ENCODE data around the gene GABARAP. TPM values are rescaled to one million over a fixed set of nuclear protein-coding genes. Genes with fewer than 3 reads are reported as not detected.
"Not testable (repeated sequence)": the region's sequence is repeated elsewhere in the genome, so short reads cannot be mapped to it uniquely, and the experiment has no call there.

GABARAP gene
- total and polyA plus RNA-seq, 2 donors, result 245 to 846 TPM

GRCh38 chr17:7248796-7249195 lies 6.5 kb upstream of the GABARAP start:
- H3K4me3 ChIP-seq (ENCODE audit: low read length in 2 of 2), result no peak overlapping the region
- no peak for DNase-seq (ENCODE audit: low read depth in 6 of 9, low spot score in 9 of 9)
- 96% methylated on average over 4 of the region's 4 CpGs for WGBS

GRCh38 chr17:7246779-7247178 lies 4.5 kb upstream of the GABARAP start:
- WGBS, result 98% methylated on average over 5 of the region's 5 CpGs
- H3K36me3 ChIP-seq (ENCODE audit: control insufficient read depth in 2 of 2, insufficient read depth in 2 of 2, low read length in 1 of 2), result peaks cover 21 to 37% of the 10 kb centered on the region in 2 donors

More at GRCh38 chr17:7248796-7249195, 6.5 kb upstream of the GABARAP start:
- Histone ChIP-seq H3K4me1 (ENCODE audit: control insufficient read depth in 2 of 2, insufficient read depth in 2 of 2, low read length in 2 of 2) (peaks cover 12 to 27% of the 10 kb centered on the region in 2 donors), H3K27ac (ENCODE audit: low read depth in 1 of 2, low read length in 1 of 2) (no peak overlapping the region), H3K27me3 (ENCODE audit: control insufficient read depth in 2 of 2, insufficient read depth in 1 of 2, low read length in 1 of 2) (no peaks in the 10 kb centered on the region), H3K9me3 (ENCODE audit: control insufficient read depth in 2 of 2, insufficient read depth in 1 of 2, low read length in 1 of 2) (no peaks in the 10 kb centered on the region), H3K36me3 (ENCODE audit: control insufficient read depth in 2 of 2, insufficient read depth in 2 of 2, low read length in 1 of 2) (peaks cover 21 to 35% of the 10 kb centered on the region in 2 donors)

GRCh38 chr17:7243838-7244237 lies 1.6 kb upstream of the GABARAP start:
- Histone ChIP-seq H3K36me3 (ENCODE audit: control insufficient read depth in 2 of 2, insufficient read depth in 2 of 2, low read length in 1 of 2) (peaks cover 31 to 49% of the 10 kb centered on the region in 2 donors), H3K4me1 (ENCODE audit: control insufficient read depth in 2 of 2, insufficient read depth in 2 of 2, low read length in 2 of 2) (peaks cover 13 to 32% of the 10 kb centered on the region in 2 donors)
- H3K9me3 ChIP-seq (ENCODE audit: control insufficient read depth in 2 of 2, insufficient read depth in 1 of 2, low read length in 1 of 2); H3K27ac ChIP-seq (ENCODE audit: low read depth in 1 of 2, low read length in 1 of 2); DNase-seq (ENCODE audit: low read depth in 6 of 9, low spot score in 9 of 9); H3K27me3 ChIP-seq (ENCODE audit: control insufficient read depth in 2 of 2, insufficient read depth in 1 of 2, low read length in 1 of 2); H3K4me3 ChIP-seq (ENCODE audit: low read length in 2 of 2): not testable (repeated sequence)
- WGBS, result 95% methylated on average over 10 of the region's 10 CpGs

More at GRCh38 chr17:7246779-7247178, 4.5 kb upstream of the GABARAP start:
- no peak for DNase-seq (ENCODE audit: low read depth in 6 of 9, low spot score in 9 of 9)
- H3K27ac ChIP-seq (ENCODE audit: low read depth in 1 of 2, low read length in 1 of 2), result no peak overlapping the region
- no peaks in the 10 kb centered on the region for H3K27me3 ChIP-seq (ENCODE audit: control insufficient read depth in 2 of 2, insufficient read depth in 1 of 2, low read length in 1 of 2)
- H3K4me3 ChIP-seq (ENCODE audit: low read length in 2 of 2), result no peak overlapping the region
- H3K4me1 ChIP-seq (ENCODE audit: control insufficient read depth in 2 of 2, insufficient read depth in 2 of 2, low read length in 2 of 2), result peaks cover 12 to 31% of the 10 kb centered on the region in 2 donors
- no peaks in the 10 kb centered on the region for H3K9me3 ChIP-seq (ENCODE audit: control insufficient read depth in 2 of 2, insufficient read depth in 1 of 2, low read length in 1 of 2)

- peak overlapping the region; percentile 94 to 99 for H3K27ac ChIP-seq (ENCODE audit: low read depth in 1 of 2, low read length in 1 of 2)
- 87% methylated on average over 2 of the region's 2 CpGs for WGBS
- DNase-seq (ENCODE audit: low read depth in 6 of 9, low spot score in 9 of 9), result no peak
- H3K9me3 ChIP-seq (ENCODE audit: control insufficient read depth in 2 of 2, insufficient read depth in 1 of 2, low read length in 1 of 2), result no peaks in the 10 kb centered on the region
- no peaks in the 10 kb centered on the region for H3K27me3 ChIP-seq (ENCODE audit: control insufficient read depth in 2 of 2, insufficient read depth in 1 of 2, low read length in 1 of 2)
- peak overlapping the region; percentile 65 to 93 for H3K4me3 ChIP-seq (ENCODE audit: low read length in 2 of 2)
- H3K4me1 ChIP-seq (ENCODE audit: control insufficient read depth in 2 of 2, insufficient read depth in 2 of 2, low read length in 2 of 2), result peaks cover 13 to 29% of the 10 kb centered on the region in 2 donors
- H3K36me3 ChIP-seq (ENCODE audit: control insufficient read depth in 2 of 2, insufficient read depth in 2 of 2, low read length in 1 of 2), result peaks cover 31 to 46% of the 10 kb centered on the region in 2 donors
These were observed 1.1 kb upstream of the GABARAP start for GRCh38 chr17:7243453-7243729.

GRCh38 chr17:7242717-7243452 lies 636 bp upstream of the GABARAP start:
- Histone ChIP-seq H3K4me1 (ENCODE audit: control insufficient read depth in 2 of 2, insufficient read depth in 2 of 2, low read length in 2 of 2) (peaks cover 13 to 29% of the 10 kb centered on the region in 2 donors), H3K9me3 (ENCODE audit: control insufficient read depth in 2 of 2, insufficient read depth in 1 of 2, low read length in 1 of 2) (no peaks in the 10 kb centered on the region), H3K4me3 (ENCODE audit: low read length in 2 of 2) (peak overlapping the region; percentile 65 to 93), H3K27me3 (ENCODE audit: control insufficient read depth in 2 of 2, insufficient read depth in 1 of 2, low read length in 1 of 2) (no peaks in the 10 kb centered on the region), H3K27ac (ENCODE audit: low read depth in 1 of 2, low read length in 1 of 2) (peak overlapping the region; percentile 94 to 99), H3K36me3 (ENCODE audit: control insufficient read depth in 2 of 2, insufficient read depth in 2 of 2, low read length in 1 of 2) (peaks cover 31 to 46% of the 10 kb centered on the region in 2 donors)
- peak; percentile 90 to 99 (median 95) for DNase-seq (ENCODE audit: low read depth in 6 of 9, low spot score in 9 of 9)
- 5% methylated on average over 49 of the region's 49 CpGs for WGBS

GRCh38 chr17:7241090-7241733 lies 1.0 kb downstream of the GABARAP start:
- Histone ChIP-seq H3K4me3 (ENCODE audit: low read length in 2 of 2) (peak overlapping the region; percentile 65 to 93), H3K36me3 (ENCODE audit: control insufficient read depth in 2 of 2, insufficient read depth in 2 of 2, low read length in 1 of 2) (peaks cover 30 to 47% of the 10 kb centered on the region in 2 donors), H3K27me3 (ENCODE audit: control insufficient read depth in 2 of 2, insufficient read depth in 1 of 2, low read length in 1 of 2) (no peaks in the 10 kb centered on the region), H3K9me3 (ENCODE audit: control insufficient read depth in 2 of 2, insufficient read depth in 1 of 2, low read length in 1 of 2) (no peaks in the 10 kb centered on the region), H3K4me1 (ENCODE audit: control insufficient read depth in 2 of 2, insufficient read depth in 2 of 2, low read length in 2 of 2) (peaks cover 19 to 39% of the 10 kb centered on the region in 2 donors), H3K27ac (ENCODE audit: low read depth in 1 of 2, low read length in 1 of 2) (peak overlapping the region; percentile 94 to 99)
- WGBS, result 70% methylated on average over 9 of the region's 9 CpGs
- DNase-seq (ENCODE audit: low read depth in 6 of 9, low spot score in 9 of 9), result no peak

- no peaks in the 10 kb centered on the region for H3K27me3 ChIP-seq (ENCODE audit: control insufficient read depth in 2 of 2, insufficient read depth in 1 of 2, low read length in 1 of 2)
These were observed 1.9 kb downstream of the GABARAP start for GRCh38 chr17:7240375-7240774.

GRCh38 chr17:7239091-7240027 lies 2.9 kb downstream of the GABARAP start, which contains the start of gene PHF23:
Gene PHF23 (minus strand): TSS chr17:7239457. CDS start chr17:7239279, 178 bp downstream.
- whole genome bisulfite sequencing, result 1% methylated on average over 72 of the region's 72 CpGs
- H3K4me3 ChIP-seq (ENCODE audit: low read length in 2 of 2), result peak within 1 kb of the TSS; percentile 80 to 89
- H3K36me3 ChIP-seq (ENCODE audit: control insufficient read depth in 2 of 2, insufficient read depth in 2 of 2, low read length in 1 of 2), result peaks cover 32 to 48% of the 10 kb centered on the region in 2 donors
- no peaks in the 10 kb centered on the region for H3K9me3 ChIP-seq (ENCODE audit: control insufficient read depth in 2 of 2, insufficient read depth in 1 of 2, low read length in 1 of 2)
- H3K27ac ChIP-seq (ENCODE audit: low read depth in 1 of 2, low read length in 1 of 2), result peak within 1 kb of the TSS; percentile 97 to 99
- DNase-seq (ENCODE audit: low read depth in 6 of 9, low spot score in 9 of 9), result peak; percentile 97 to 100 (median 99)
- H3K4me1 ChIP-seq (ENCODE audit: control insufficient read depth in 2 of 2, insufficient read depth in 2 of 2, low read length in 2 of 2), result peaks cover 26 to 56% of the 10 kb centered on the region in 2 donors
- H3K27me3 ChIP-seq (ENCODE audit: control insufficient read depth in 2 of 2, insufficient read depth in 1 of 2, low read length in 1 of 2), result no peaks in the 10 kb centered on the region

More at GRCh38 chr17:7240375-7240774, 1.9 kb downstream of the GABARAP start:
- Histone ChIP-seq H3K9me3 (ENCODE audit: control insufficient read depth in 2 of 2, insufficient read depth in 1 of 2, low read length in 1 of 2) (no peaks in the 10 kb centered on the region), H3K4me3 (ENCODE audit: low read length in 2 of 2) (peak overlapping the region in 1 of 2 donors; percentile 80), H3K36me3 (ENCODE audit: control insufficient read depth in 2 of 2, insufficient read depth in 2 of 2, low read length in 1 of 2) (peaks cover 32 to 49% of the 10 kb centered on the region in 2 donors), H3K4me1 (ENCODE audit: control insufficient read depth in 2 of 2, insufficient read depth in 2 of 2, low read length in 2 of 2) (peaks cover 19 to 45% of the 10 kb centered on the region in 2 donors), H3K27ac (ENCODE audit: low read depth in 1 of 2, low read length in 1 of 2) (peak overlapping the region; percentile 46 to 99)
- DNase-seq (ENCODE audit: low read depth in 6 of 9, low spot score in 9 of 9), result peak in 1 of 9 donors; percentile 13
- WGBS, result 80% methylated on average over 4 of the region's 4 CpGs
